ENCODE measurements around the gene HOMER1. TPM values are rescaled to one million over a fixed set of nuclear protein-coding genes. Genes with fewer than 3 reads are reported as not detected.
A peak's percentile ranks its signal among the peaks of the same experiment; 100 is the strongest.

Gene HOMER1
- total RNA-seq (2014; rRNA removed; shearing (Covaris generic)), result 5.7 and 7.9 TPM in 2 replicates

DNA sequence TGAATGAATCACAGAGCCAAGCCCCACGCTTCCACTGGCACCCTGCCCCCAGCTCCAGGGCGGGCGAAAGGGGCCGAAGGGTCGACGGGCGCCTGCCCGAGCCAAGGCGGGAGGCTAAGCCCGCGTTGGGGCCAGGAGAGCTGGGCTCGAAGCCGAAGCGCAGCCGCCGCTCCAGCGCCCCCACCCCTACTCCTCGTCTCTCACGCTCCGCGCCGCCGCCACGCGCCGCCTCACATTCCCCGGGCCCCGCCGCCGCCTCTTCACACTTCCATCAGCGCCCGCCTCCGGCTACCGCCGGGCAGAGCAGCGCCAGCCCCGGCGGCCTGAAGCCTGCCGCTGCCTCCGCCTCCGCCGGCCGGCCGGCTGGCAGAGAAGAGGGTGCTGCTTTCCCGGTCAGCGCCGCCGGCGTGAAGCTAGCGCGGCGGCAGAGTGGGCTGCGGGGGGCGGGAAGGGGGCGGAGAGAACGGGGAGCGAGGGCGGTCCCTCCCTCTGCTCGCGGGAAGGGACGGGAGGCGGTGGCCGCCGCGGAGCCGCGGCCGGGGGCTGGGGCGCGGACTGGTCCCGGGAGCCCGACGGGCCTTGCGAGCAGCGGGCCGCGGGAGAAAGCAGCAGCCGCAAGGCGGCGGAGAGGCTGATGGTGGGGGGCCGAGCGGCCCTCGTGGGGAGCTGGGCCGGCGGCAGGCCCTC lies at the start of gene HOMER1:
HOMER1 (minus strand) TSS at position 431 of the 687 bp plus-strand sequence. CDS start 1,360 bp downstream, outside the sequence.
- DNase-seq (ENCODE audit: low spot score), result peak; percentile 72

DNA sequence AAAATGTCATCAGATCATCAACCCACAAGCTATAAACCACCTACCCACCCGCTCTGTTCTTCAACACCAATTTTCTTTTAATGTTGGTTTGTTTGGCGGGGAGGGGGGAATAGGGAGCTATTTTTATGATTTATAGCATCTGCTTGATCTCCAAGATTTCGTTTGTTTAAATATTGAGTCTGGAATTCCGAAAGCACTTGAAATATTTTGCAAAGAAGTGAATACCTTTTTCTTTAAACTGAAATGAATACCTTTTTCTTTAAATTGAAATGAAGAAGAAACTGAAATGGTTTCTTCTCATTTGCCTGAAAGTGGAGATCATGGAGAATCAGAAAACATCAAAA lies 49.3 kb upstream of the HOMER1 start:
- DNase-seq (ENCODE audit: low spot score), result no peak

- DNase-seq (ENCODE audit: low spot score), result no peak
These were observed 48.7 kb upstream of the HOMER1 start for GRCh38 chr5:79562351-79563246.

GRCh38 chr5:79561525-79561893 lies 47.6 kb upstream of the HOMER1 start:
- no peak for DNase-seq (ENCODE audit: low spot score)

DNA sequence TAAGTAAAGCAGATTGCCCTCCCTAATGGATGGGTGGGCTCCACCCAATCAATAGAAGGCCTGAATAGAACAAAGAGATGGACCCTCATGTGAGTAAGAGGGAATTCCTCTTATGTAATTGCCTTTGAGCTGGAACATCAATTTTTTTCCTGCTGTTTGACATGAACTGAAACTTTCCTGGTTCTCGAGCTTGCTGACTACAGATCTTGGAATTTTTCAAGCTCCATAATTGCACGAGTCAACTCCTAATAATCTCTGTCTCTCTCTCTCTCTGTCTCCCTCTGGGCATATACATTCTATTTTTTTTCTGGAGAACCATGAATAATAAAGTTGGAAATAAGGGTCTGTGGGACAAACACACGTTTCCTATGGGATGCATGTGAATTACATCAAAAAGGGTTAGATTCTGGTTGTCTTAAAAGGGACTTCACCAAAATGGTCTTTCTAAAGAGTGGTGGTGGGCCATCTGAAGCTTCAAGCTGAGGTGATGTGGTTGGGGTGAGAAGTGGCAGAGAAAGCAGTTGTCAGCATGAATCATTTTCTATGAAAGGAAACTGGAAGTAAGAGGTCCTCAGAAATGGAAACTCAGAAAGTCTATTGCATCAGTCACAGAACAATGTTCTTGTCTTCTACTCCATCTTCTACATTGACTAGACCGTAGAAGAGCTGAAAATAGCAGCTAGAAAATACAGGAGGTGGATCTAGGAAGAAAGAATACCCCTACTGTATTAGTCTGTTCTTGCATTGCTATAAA lies 47.0 kb upstream of the HOMER1 start:
- DNase-seq (ENCODE audit: low spot score), result no peak

DNA sequence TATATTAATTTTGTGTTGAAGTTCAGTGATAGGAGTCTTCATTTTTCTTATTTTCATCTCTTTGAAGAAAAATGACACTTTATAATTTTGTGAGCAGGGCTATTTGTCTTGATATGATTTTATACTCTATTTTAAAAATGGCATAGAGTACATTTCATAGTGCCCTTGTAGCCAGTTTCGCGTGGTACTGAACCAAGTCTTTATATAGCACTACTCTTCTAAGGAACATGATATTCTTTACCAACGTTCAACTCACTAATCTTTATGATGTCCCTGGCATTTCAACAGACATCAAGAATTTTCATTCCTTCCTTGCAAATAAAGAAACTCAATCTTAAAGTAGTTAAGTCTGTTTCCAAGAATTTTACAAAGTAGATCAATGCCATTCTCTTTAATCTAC lies 41.5 kb upstream of the HOMER1 start:
- no peak for DNase-seq (ENCODE audit: low spot score)

GRCh38 chr5:79552984-79553383 lies 39.0 kb upstream of the HOMER1 start:
- DNase-seq (ENCODE audit: low spot score), result no peak

- DNase-seq (ENCODE audit: low spot score), result peak; percentile 77
These were observed 34.0 kb upstream of the HOMER1 start for GRCh38 chr5:79547982-79548381.

GRCh38 chr5:79547429-79547822 lies 33.5 kb upstream of the HOMER1 start:
- peak; percentile 38 for DNase-seq (ENCODE audit: low spot score)

DNA sequence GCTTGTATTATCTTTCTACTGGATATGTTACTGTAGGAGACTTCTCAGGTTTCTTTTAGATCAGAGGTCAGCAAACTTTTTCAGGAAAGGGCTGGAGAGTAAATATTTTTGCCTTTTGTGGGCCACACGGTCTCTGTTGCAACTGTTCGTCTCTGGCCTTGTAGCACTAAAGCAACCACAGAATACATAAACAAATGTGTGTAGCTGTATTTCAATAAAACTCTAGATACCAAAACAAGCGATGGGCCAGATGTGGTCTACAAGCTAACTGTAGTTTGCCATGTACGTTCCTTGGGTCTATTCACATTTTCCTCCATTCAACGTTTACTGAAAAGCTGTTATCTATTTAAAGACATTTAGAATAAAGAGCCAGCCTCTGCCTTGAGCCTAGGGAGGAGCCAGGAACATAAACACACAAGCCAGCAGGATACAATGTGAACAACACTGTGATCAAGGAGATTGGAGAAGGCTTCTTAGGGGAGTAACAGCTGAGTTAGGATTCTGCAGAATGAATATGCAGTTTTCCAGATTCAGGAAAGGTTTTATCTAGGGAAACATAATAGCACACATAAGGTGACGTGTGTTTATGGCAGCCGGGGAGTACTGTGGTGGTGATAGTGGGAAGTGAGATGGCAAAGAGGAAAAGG lies 33.0 kb upstream of the HOMER1 start:
- DNase-seq (ENCODE audit: low spot score), result peak; percentile 39

DNA sequence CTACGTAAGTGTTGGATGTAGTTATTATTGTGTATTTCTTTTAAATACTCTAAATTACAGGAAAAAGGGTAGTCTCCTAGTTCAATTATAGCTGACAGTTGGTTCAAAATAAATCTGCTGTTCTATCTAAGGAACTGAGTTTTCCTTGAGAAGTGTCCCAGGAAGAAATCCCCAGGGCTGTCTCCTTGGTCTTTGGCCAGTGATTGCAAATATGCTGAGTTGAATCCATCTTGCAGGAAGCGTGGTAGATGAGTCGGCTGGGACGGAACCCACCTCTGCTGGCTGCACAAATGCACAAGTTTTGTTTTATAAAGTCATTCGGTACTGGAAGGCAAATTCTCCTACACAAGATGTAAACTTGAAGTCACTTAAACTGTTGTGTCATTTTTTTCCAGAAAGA lies 30.2 kb upstream of the HOMER1 start:
- DNase-seq (ENCODE audit: low spot score), result no peak

DNA sequence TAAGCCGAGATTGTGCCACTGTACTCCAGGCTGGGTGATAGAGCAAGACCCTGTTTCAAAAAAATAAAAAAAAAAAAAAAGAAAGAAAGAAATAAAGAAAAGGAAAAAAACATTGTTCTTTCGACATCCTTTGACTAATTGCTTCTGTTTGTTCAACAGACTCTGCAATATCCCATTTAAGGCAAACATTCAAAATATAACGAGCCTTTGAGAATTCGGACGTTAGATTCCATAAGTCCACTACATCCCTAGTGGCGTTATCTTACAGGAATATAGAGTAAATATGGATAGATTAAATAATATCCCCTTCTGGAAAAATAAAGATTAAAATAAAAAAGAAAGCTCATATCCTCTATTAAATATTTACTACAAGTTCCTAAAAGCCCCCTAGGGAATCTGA lies 27.0 kb upstream of the HOMER1 start:
- DNase-seq (ENCODE audit: low spot score), result no peak

- DNase-seq (ENCODE audit: low spot score), result no peak
These were observed 22.4 kb upstream of the HOMER1 start for GRCh38 chr5:79536193-79536906.

DNA sequence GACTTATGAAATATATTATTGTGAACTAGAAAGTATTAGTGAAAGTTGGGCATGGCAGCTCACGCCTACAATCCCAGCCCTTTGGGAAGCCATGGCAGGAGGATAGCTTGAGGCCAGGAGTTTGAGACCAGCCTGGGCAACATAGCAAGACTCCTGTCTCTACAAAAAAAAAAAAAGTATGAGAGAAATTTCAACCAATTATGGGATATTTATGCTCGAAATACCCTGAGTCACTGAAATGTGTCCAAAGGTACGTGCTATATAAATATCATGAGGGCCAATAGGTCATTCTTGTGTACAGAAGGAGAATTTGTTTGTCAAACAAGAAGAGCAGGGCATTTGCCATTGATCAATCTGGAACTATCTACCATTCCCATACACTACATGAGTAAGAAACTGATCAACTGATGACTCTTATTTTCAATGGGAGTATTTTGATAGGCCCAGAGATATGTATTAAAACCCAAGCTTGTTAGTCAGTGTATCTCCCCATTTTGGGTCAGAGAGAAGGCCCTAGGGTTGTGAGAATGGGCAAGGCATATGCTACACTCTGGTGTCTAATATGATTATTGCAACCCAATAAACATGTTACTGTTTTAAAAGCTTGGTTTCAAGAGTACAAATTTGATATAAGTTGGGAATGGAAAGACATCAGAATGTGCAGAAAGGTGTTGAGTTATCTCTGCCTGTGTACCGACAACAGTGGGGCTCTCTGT lies 21.7 kb upstream of the HOMER1 start:
- no peak for DNase-seq (ENCODE audit: low spot score)

DNA sequence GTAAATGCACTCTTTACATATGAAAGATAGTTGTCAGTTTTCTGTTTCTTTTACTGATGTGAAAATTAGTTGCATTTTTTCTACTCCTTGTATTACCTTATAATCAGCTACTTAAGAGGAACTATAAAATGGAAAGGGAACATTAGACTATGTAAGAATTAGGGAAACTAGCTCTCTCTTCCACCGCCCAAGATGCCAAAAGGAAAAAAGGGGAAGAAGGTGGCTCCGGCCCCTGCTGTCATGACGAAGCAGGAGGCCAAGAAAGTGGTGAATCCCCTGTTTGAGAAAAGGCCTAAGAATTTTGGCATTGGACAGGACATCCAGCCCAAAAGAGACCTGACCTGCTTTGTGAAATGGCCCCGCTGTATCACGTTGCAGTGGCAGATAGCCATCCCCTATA lies 15.2 kb upstream of the HOMER1 start:
- no peak for DNase-seq (ENCODE audit: low spot score)

- no peak for DNase-seq (ENCODE audit: low spot score)
These were observed 13.5 kb upstream of the HOMER1 start for GRCh38 chr5:79527431-79527830.

GRCh38 chr5:79526928-79527327 lies 13.0 kb upstream of the HOMER1 start:
- no peak for DNase-seq (ENCODE audit: low spot score)

DNA sequence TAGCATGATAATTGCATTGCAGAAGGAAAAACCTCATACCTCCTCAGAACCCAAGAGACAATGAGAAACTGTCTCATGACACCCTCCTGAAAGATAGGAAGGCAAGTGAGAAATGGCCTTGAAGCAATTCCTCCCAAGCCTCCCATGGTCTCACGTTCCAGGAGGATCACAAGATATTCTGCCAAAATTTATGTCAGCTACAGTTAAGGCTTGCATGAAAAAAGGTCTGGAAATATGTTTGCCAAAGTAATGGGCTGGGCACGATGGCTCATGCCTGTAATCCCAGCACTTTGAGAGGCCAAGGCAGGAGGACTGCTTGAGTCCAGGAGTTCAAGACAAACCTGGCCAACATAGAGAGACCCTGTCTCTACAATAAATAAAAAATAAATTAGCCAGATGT lies 12.6 kb upstream of the HOMER1 start:
- DNase-seq (ENCODE audit: low spot score), result no peak

DNA sequence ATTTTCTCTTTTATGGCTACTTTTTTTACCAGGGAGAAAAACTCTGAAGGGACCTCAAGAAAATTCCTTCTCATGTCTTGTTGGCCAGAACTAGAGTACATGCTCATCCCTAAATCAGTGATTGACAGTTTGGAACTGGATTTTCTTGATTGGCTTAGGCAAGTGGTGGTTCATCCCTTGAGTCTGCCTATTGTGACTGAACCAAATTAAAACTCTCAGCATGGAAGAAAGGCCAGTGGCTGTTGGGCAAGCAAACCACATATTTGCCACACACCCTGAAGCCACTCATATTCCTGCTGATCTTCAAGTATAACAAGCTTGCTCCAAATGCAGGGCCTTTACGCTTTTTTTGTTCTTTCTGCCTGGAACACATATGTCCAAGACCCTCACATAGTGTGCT lies 7.2 kb upstream of the HOMER1 start:
- DNase-seq (ENCODE audit: low spot score), result no peak

DNA sequence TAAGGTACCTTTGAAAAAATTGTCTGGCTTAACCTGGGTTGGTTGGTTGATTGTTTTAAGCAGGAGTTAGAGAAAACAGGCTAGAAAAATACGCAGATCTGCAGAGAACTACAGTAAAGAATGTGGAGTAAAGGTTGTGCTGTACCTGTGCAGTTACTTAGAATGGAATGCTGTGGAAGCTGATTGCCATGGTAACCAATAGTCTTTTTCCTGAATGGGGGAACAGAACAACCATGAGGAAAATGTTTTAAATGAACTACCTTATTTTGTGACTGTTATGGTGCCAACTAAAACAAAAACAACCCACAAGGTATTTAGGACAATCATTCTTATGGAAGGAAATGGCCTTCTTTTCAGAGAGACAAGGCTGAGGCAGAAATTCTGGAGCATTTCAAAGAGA lies 4.8 kb upstream of the HOMER1 start:
- DNase-seq (ENCODE audit: low spot score), result peak; percentile 25

DNA sequence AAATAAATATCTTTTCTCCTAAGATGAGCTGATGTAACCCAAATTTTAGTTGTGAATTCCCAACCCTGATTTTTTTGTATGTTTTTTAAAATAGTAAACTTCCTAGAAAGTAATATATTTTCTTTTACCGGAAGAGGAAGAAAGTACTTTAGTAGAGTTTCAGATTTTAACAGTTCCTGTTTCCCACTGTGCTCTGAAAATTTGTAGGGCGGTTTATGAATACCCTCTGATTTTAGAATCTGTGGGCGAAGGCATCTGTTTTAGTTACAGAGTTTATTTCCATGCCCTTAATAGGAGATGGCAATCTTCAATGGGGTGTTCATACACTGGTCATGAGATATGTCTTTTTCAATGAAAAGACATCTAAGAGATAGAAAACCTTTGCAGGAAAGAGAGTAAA lies 3.7 kb upstream of the HOMER1 start:
- DNase-seq (ENCODE audit: low spot score), result no peak
